Duodenal mucosa (tissue), 2 donors: ENCODE results near the gene INHBC.

Experiments
- H3K27ac ChIP-seq: one replicate; pipeline ENCODE4 v1.7.0; 2013; ENCODE audit warnings: low read depth, low read length
- H3K27me3 ChIP-seq, 2 donors: one replicate each; pipeline ENCODE4 v1.7.0; 2013; ENCODE audit warnings: low read length in 2 of 2, control low read depth in 1 of 2; ENCODE audit not compliant: insufficient read depth in 2 of 2, control insufficient read depth in 1 of 2
- H3K36me3 ChIP-seq, 2 donors: one replicate each; pipeline ENCODE4 v1.7.0; 2013; ENCODE audit warnings: low read length in 2 of 2, control low read depth in 1 of 2; ENCODE audit not compliant: insufficient read depth in 2 of 2, control insufficient read depth in 1 of 2
- H3K4me1 ChIP-seq, 2 donors: one replicate each; pipeline ENCODE4 v1.7.0; 2013; ENCODE audit warnings: low read length in 2 of 2, control low read depth in 1 of 2; ENCODE audit not compliant: insufficient read depth in 2 of 2, control insufficient read depth in 1 of 2
- H3K4me3 ChIP-seq, 2 donors: one replicate each; pipeline ENCODE4 v1.7.0; 2013; ENCODE audit warnings: low read length in 2 of 2, low read depth in 1 of 2
- H3K9ac ChIP-seq, 2 donors: one replicate each; pipeline ENCODE4 v1.7.0; 2013; ENCODE audit warnings: low read length in 2 of 2, low read depth in 1 of 2
- H3K9me3 ChIP-seq, 2 donors: one replicate each; pipeline ENCODE4 v1.7.0; 2013; ENCODE audit warnings: low read length in 2 of 2, control low read depth in 1 of 2; ENCODE audit not compliant: control insufficient read depth in 1 of 2

Gene INHBC

DNA sequence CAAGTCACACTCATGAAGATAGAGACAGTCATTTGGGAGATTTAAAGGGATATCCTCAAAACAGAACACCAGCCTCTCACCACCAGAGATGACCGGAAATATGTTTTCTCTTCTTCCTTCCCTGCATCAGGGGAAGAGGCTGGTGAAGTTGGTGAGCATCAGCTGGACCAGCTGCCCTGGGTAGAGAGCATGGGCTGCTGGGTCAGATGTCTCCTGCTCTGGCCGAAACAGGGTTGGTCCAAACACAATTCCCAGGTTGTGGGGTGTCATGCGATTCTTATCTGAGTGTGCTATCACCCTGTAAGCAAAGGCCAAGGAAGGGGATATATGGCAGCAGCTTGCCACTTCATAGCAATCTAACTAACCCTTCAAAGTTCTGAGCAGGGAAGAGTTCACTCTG, 37.8 kb downstream of the INHBC start:
- Histone ChIP-seq H3K4me1 (peaks cover 54 to 55% of the 10 kb centered on the region in 2 donors), H3K4me3 (no peak overlapping the region), H3K27ac (no peak overlapping the region), H3K36me3 (peaks cover 2 to 29% of the 10 kb centered on the region in 2 donors), H3K27me3 (peaks cover 4 to 30% of the 10 kb centered on the region in 2 donors), H3K9ac (no peak overlapping the region), H3K9me3 (no peaks in the 10 kb centered on the region)

DNA sequence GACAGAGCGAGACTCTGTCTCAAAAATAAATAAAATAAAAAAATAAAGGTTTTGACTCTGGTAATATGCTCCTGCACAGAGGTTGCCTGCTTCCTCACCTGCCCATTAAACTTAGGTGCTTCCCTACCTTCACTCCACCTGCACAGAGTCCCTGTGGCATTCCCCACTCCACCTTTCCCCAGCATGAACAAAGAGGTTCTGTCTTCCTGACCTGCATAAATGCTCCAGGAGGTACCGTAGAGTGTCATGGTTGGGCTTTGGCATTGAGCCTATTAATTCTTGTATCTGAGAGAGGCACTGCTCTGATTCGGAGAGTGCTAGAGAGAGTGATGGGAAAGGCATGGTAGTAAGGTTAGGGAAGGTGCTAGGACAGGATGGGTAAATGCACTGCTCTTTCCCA, 38.8 kb downstream of the INHBC start:
- Histone ChIP-seq H3K4me1 (peaks cover 54 to 55% of the 10 kb centered on the region in 2 donors), H3K9ac (no peak overlapping the region), H3K36me3 (peaks cover 2 to 29% of the 10 kb centered on the region in 2 donors), H3K27ac (no peak overlapping the region), H3K27me3 (peaks cover 4 to 30% of the 10 kb centered on the region in 2 donors), H3K4me3 (no peak overlapping the region), H3K9me3 (no peaks in the 10 kb centered on the region)

DNA sequence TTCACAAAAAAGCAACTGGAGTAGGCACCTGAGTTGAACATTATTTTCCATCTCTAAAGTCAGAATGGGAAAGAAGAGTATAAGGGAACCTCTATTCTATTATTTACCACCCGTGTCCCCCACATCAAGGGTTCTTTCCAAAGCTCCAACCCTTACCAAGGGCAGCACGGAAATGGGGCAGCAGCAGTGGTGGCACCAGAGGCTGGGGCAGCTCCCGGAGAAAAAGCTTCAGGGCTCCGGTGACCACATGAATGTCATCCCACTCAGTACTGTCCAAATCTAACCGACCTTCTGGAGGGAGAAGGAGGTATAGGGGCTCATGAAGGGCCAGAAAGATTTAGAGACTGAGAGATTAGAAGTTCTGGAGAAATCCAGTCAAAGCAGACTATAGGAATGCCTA, 39.3 kb downstream of the INHBC start:
- Histone ChIP-seq H3K9me3 (no peaks in the 10 kb centered on the region), H3K27ac (no peak overlapping the region), H3K9ac (no peak overlapping the region), H3K27me3 (peaks cover 4 to 32% of the 10 kb centered on the region in 2 donors), H3K36me3 (peaks cover 2 to 29% of the 10 kb centered on the region in 2 donors), H3K4me1 (peaks cover 55 to 58% of the 10 kb centered on the region in 2 donors), H3K4me3 (no peak overlapping the region)

GRCh38 chr12:57474430-57474829, 39.8 kb downstream of the INHBC start:
- H3K9ac ChIP-seq = no peak overlapping the region
- H3K27ac ChIP-seq = no peak overlapping the region
- H3K36me3 ChIP-seq = peaks cover 2 to 24% of the 10 kb centered on the region in 2 donors
- no peak overlapping the region for H3K4me3 ChIP-seq
- H3K4me1 ChIP-seq = peaks cover 54 to 63% of the 10 kb centered on the region in 2 donors
- H3K27me3 ChIP-seq = peaks cover 4 to 35% of the 10 kb centered on the region in 2 donors
- H3K9me3 ChIP-seq = no peaks in the 10 kb centered on the region

DNA sequence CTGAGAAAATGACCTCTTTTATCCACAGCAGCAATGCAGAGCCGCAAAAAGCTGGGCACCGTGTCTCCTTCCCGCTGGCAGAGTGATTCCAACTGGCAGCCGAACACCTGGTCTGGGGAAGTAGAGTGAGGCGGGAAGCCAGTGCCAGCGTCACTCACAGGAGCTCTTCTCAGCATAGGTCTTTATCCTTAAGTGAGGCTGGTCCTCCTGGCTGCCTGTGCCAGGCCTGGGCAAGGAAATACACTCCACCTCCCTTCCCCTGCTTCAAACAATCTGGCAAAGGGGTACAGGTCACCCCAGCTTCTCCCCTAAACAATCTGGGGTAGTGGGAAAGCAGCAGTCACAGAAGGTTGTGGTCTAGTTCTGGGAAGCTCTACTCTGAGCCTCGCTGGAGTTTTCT, 40.3 kb downstream of the INHBC start:
- Histone ChIP-seq H3K27ac (no peak overlapping the region), H3K9me3 (no peaks in the 10 kb centered on the region), H3K9ac (no peak overlapping the region), H3K36me3 (peaks cover 2 to 23% of the 10 kb centered on the region in 2 donors), H3K4me3 (peak overlapping the region in 1 of 2 donors; percentile 66), H3K4me1 (peaks cover 49 to 62% of the 10 kb centered on the region in 2 donors), H3K27me3 (peaks cover 7 to 35% of the 10 kb centered on the region in 2 donors)

DNA sequence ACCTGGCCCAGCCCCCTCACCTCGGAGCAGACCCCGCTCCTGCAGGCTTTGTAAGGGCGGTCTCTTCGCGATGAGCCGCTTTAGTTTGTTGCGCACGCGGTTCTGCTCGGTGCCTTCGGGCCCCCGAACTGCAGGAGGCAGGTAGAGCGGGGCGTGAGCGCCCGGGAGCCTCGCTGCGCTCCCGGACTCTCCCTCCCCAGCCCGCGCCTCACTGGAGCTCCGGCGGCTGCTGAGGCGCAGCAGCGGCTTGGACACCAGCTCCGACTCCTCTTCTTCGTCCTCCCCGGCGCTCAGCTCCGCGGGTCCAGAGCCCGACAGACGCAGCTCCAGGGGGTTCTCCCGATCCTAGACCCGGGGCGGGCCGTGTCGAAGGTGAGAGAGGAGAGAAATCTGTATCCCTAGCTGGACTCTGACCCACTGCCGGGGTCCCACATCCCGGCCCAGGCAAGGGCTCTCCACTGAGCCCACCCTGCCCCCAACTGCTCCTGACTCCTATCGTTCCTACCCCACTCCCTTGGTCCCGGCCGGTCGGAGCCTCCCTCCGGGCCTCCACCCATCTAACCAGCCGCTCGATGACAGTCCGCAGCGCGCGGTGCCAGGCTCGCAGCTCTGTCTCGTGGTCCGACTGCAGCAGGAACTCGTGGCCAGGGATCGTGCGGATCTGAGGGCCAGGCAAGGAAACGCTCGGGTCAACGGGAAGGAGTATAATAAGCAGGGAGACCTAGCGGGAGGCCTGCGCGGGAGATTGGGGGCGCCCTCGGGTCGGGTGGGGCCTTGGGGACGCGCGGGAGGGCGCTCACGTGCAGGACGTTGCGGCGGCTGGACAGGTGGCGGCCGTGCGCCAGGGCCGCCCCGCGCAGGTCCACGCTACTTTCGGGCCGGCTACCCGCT, 40.9 kb downstream of the INHBC start:
- Histone ChIP-seq H3K27me3 (peaks cover 7 to 35% of the 10 kb centered on the region in 2 donors), H3K4me1 (peaks cover 43 to 56% of the 10 kb centered on the region in 2 donors), H3K9ac (peak overlapping the region; percentile 43 to 45), H3K36me3 (peaks cover 2 to 18% of the 10 kb centered on the region in 2 donors), H3K9me3 (no peaks in the 10 kb centered on the region), H3K4me3 (peak overlapping the region; percentile 66 to 72), H3K27ac (no peak overlapping the region)

- no peaks in the 10 kb centered on the region for H3K9me3 ChIP-seq
- no peak overlapping the region for H3K27ac ChIP-seq
- H3K27me3 ChIP-seq = peaks cover 10 to 35% of the 10 kb centered on the region in 2 donors
- H3K9ac ChIP-seq = peak overlapping the region; percentile 43 to 45
- peaks cover 0 to 12% of the 10 kb centered on the region in 2 donors for H3K36me3 ChIP-seq
- H3K4me1 ChIP-seq = peaks cover 34 to 49% of the 10 kb centered on the region in 2 donors
- H3K4me3 ChIP-seq = peak overlapping the region; percentile 66 to 72
Observed at GRCh38 chr12:57476162-57476992, 41.8 kb downstream of the INHBC start.

GRCh38 chr12:57476993-57477709, 42.6 kb downstream of the INHBC start:
- Histone ChIP-seq H3K27me3 (peaks cover 10 to 35% of the 10 kb centered on the region in 2 donors), H3K27ac (peak overlapping the region; percentile 26), H3K9ac (peak overlapping the region; percentile 43 to 45), H3K4me3 (peak overlapping the region; percentile 66 to 72), H3K36me3 (peaks cover 0 to 8% of the 10 kb centered on the region in 2 donors), H3K4me1 (peaks cover 26 to 43% of the 10 kb centered on the region in 2 donors), H3K9me3 (no peaks in the 10 kb centered on the region)

DNA sequence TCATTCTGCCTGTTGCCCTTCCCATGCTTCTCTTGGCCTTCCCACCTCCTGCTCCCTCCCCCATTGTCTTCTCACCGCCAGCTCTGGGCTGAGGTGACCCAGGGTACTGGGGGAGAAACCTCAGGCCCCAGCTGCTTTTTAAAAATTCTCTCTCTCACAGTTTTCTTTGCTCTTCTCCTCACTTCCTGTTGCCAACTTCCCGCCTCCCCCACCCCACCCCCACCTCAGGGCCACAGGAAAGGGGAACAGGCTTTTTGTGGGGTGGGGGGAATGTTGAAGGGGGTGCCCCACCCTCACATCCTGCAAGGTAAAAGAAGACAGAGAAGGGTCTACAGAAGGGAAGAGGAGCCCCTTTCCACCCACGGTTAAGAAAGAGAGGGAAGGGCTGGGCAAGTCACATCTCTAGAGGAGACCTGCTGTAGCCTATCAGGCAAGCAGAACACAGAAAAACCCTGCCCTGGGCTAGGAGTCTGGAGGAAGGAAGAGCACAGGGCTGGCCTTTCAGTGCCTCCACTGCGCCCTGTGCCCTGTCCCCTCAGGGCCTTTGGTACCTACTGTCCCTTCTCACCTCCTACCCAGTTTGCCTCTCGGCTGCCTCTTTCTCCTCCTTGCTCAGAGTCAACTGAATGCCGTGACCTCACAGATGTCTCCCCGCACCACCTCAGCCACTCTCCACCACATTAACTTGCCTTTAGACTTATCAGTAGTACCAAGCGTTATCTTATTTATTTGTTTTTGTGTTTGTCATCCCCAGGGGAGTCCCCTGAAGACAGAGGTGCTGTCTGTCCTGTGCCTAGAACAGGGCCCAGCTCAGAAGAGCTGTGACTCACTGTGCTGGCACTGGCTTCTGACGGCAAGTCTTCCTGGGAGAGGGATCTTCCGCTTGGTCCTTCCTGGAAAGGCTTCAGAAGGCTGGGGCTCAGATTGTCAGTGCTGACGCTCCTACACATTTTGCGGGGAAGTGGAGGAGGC, 43.4 kb downstream of the INHBC start:
- peak overlapping the region; percentile 60 for H3K27ac ChIP-seq
- peaks cover 25 to 39% of the 10 kb centered on the region in 2 donors for H3K4me1 ChIP-seq
- H3K9me3 ChIP-seq = no peaks in the 10 kb centered on the region
- peaks cover 10 to 35% of the 10 kb centered on the region in 2 donors for H3K27me3 ChIP-seq
- peak overlapping the region; percentile 45 to 48 for H3K9ac ChIP-seq
- peak overlapping the region; percentile 66 to 72 for H3K4me3 ChIP-seq
- H3K36me3 ChIP-seq = peaks cover 0 to 8% of the 10 kb centered on the region in 2 donors
